Aorta (tissue), 5 donors: ENCODE measurements around the gene AGPAT4. TPM values are rescaled to one million over a fixed set of nuclear protein-coding genes. Genes with fewer than 3 reads are reported as not detected.

ENCODE experiments used
- ATAC-seq: fragments of 200-7000 bp; cut with Tn5 transposase; one replicate; pipeline ENCODE4 v1.9.1; 2022; ENCODE audit warnings: moderate library complexity; ENCODE audit not compliant: low FRiP score
- DNase-seq, 2 donors: peaks; one replicate each; pipeline ENCODE4 v3.0.0-alpha.2; 2020
- H3K27ac ChIP-seq, 2 donors: one replicate each; pipeline ENCODE4 v1.5.1; 2013; ENCODE audit warnings: low read length in 2 of 2, mild to moderate bottlenecking in 2 of 2, moderate library complexity in 2 of 2, control low read depth in 1 of 2, inconsistent platforms in 1 of 2, low read depth in 1 of 2
- H3K27me3 ChIP-seq, 2 donors: one replicate each; pipeline ENCODE4 v1.6.1; 2013; ENCODE audit warnings: control low read depth in 1 of 2, low read length in 1 of 2, mild to moderate bottlenecking in 1 of 2, moderate library complexity in 1 of 2; ENCODE audit not compliant: insufficient read depth in 2 of 2, control insufficient read depth in 1 of 2
- H3K36me3 ChIP-seq, 2 donors: one replicate each; pipeline ENCODE4 v1.6.1; 2013; ENCODE audit warnings: control low read depth in 1 of 2, low read length in 1 of 2, mild to moderate bottlenecking in 1 of 2; ENCODE audit not compliant: insufficient read depth in 2 of 2, control insufficient read depth in 1 of 2
- H3K4me1 ChIP-seq, 2 donors: one replicate each; pipeline ENCODE4 v1.6.1; 2013; ENCODE audit warnings: low read length in 2 of 2, control low read depth in 1 of 2, mild to moderate bottlenecking in 1 of 2, moderate library complexity in 1 of 2; ENCODE audit not compliant: insufficient read depth in 2 of 2, control insufficient read depth in 1 of 2
- H3K4me3 ChIP-seq, 2 donors: one replicate each; pipeline ENCODE4 v1.5.1; 2013; ENCODE audit warnings: low read length in 2 of 2, control low read depth in 1 of 2, mild to moderate bottlenecking in 1 of 2
- H3K9me3 ChIP-seq: one replicate; pipeline ENCODE4 v1.6.1; 2013; ENCODE audit warnings: mild to moderate bottlenecking, low read length; ENCODE audit not compliant: control insufficient read depth
- WGBS, 2 donors: extraction: QIAGEN DNeasy Blood & Tissue Kit; methylation state at CpG; one replicate each; pipeline ENCODE4 v1.1.7; 2013; 5-methylcytosine and 5-hydroxymethylcytosine counted together
- intact Hi-C, 2 donors: fragments of 100-400 bp; cut with DNase I; formaldehyde crosslinking; loops; one replicate each; pipeline versions ENCODE4 v1.14.2 to v1.15.0; 2022
- polyA plus RNA-seq, 2 donors: library from polyadenylated mRNA; stranded (reverse); fragments of 200-250 nt; gene quantifications; one replicate each; pipeline ENCODE4 v1.2.3, GENCODE V29; 2013
- total RNA-seq, 2 donors: library from RNA; stranded (reverse); fragmentation: NEBNext Ultra II Directional; extraction: Animal tissue kit (Norgen Biotek cat#: 25700); gene quantifications; one replicate each; pipeline ENCODE4 v1.2.1, GENCODE V29; 2021
- donor health status: healthy with polysubstance abuse.
- donor health status: Bipolar disorder and iron deficiency.
- donor health status: DM: no; HTN: no; CAD: no.
- donor health status: DM: no; HTN: no; CAD: no.
- donor health status: DM: yes; HTN: yes; CAD: no.

AGPAT4 gene
- total and polyA plus RNA-seq, 4 donors: 1.0 to 17.9 (median 11.0) TPM

GRCh38 chr6:161274488-161274858 lies 612 bp upstream of the AGPAT4 start:
- peak overlapping the region; percentile 82 to 96 for H3K4me3 ChIP-seq
- intact Hi-C loops: loop anchor here in 1 of 2 donors (10.0 kb wide), 1 partner anchor 340 kb away; no protein-coding TSS in a partner anchor
- no peaks in the 10 kb centered on the region for H3K27me3 ChIP-seq
- no peak for DNase-seq
- H3K36me3 ChIP-seq: no peaks in the 10 kb centered on the region
- peak overlapping the region in 1 of 2 donors; percentile 51 for H3K27ac ChIP-seq
- H3K4me1 ChIP-seq: no peaks in the 10 kb centered on the region
- peak; percentile 5 for ATAC-seq
- H3K9me3 ChIP-seq: no peaks in the 10 kb centered on the region
- 4% methylated on average over 8 of the region's 8 CpGs for WGBS, 2 donors

- DNase-seq (peak; percentile 54 to 79), ATAC-seq (peak; percentile 27)
- 0% methylated on average over 10 to 11 of the region's 11 CpGs for WGBS, 2 donors
- Histone ChIP-seq H3K36me3 (no peaks in the 10 kb centered on the region), H3K9me3 (no peaks in the 10 kb centered on the region), H3K4me1 (no peaks in the 10 kb centered on the region), H3K27me3 (no peaks in the 10 kb centered on the region), H3K4me3 (peak overlapping the region; percentile 82 to 99), H3K27ac (no peak overlapping the region)
- intact Hi-C loops: loop anchor here in 1 of 2 donors (10.0 kb wide), 1 partner anchor 339 kb away; no protein-coding TSS in a partner anchor
Observed at GRCh38 chr6:161273274-161273751, 548 bp downstream of the AGPAT4 start.

GRCh38 chr6:161272635-161273273 lies 1.1 kb downstream of the AGPAT4 start:
- 58 to 61% methylated on average over 11 of the region's 11 CpGs for WGBS, 2 donors
- peak overlapping the region; percentile 82 to 99 for H3K4me3 ChIP-seq
- no peaks in the 10 kb centered on the region for H3K9me3 ChIP-seq
- H3K4me1 ChIP-seq: no peaks in the 10 kb centered on the region
- intact Hi-C loops: loop anchor here in 1 of 2 donors (10.0 kb wide), 1 partner anchor 338 kb away; no protein-coding TSS in a partner anchor
- ATAC-seq (no peak), DNase-seq (no peak)
- no peaks in the 10 kb centered on the region for H3K36me3 ChIP-seq
- H3K27ac ChIP-seq: no peak overlapping the region
- H3K27me3 ChIP-seq: no peaks in the 10 kb centered on the region

GRCh38 chr6:161271343-161272030 lies 2.4 kb downstream of the AGPAT4 start:
- ATAC-seq: no peak
- no peak overlapping the region for H3K27ac ChIP-seq
- no peaks in the 10 kb centered on the region for H3K4me1 ChIP-seq
- 86 to 87% methylated on average over 8 of the region's 8 CpGs for WGBS, 2 donors
- H3K4me3 ChIP-seq: no peak overlapping the region
- intact Hi-C loops: loop anchor here in 1 of 2 donors (10.0 kb wide), 1 partner anchor 337 kb away; no protein-coding TSS in a partner anchor
- H3K9me3 ChIP-seq: no peaks in the 10 kb centered on the region
- H3K36me3 ChIP-seq: no peaks in the 10 kb centered on the region
- no peaks in the 10 kb centered on the region for H3K27me3 ChIP-seq
- DNase-seq: no peak

GRCh38 chr6:161270116-161270515 lies 3.7 kb downstream of the AGPAT4 start:
- no peaks in the 10 kb centered on the region for H3K4me1 ChIP-seq
- DNase-seq (no peak), ATAC-seq (no peak)
- H3K27me3 ChIP-seq: no peaks in the 10 kb centered on the region
- H3K4me3 ChIP-seq: no peak overlapping the region
- no peaks in the 10 kb centered on the region for H3K9me3 ChIP-seq
- H3K36me3 ChIP-seq: no peaks in the 10 kb centered on the region
- H3K27ac ChIP-seq: no peak overlapping the region
- WGBS, 2 donors: 92 to 96% methylated on average over 5 of the region's 5 CpGs
- intact Hi-C loops: loop anchor here in 1 of 2 donors (10.0 kb wide), 1 partner anchor 335 kb away; no protein-coding TSS in a partner anchor

- intact Hi-C loops: no loop called here
- DNase-seq (no peak), ATAC-seq (no peak)
- Histone ChIP-seq H3K27me3 (no peaks in the 10 kb centered on the region), H3K36me3 (no peaks in the 10 kb centered on the region), H3K4me1 (no peaks in the 10 kb centered on the region), H3K27ac (no peak overlapping the region), H3K4me3 (no peak overlapping the region), H3K9me3 (no peaks in the 10 kb centered on the region)
- WGBS, 2 donors: 97% methylated on average over 6 of the region's 6 CpGs
Observed at GRCh38 chr6:161269310-161269709, 4.6 kb downstream of the AGPAT4 start.

- no peak for ATAC-seq
- no peaks in the 10 kb centered on the region for H3K36me3 ChIP-seq
- no peaks in the 10 kb centered on the region for H3K4me1 ChIP-seq
- H3K27me3 ChIP-seq: no peaks in the 10 kb centered on the region
- H3K9me3 ChIP-seq: no peaks in the 10 kb centered on the region
- no peak overlapping the region for H3K27ac ChIP-seq
- H3K4me3 ChIP-seq: no peak overlapping the region
- intact Hi-C loops: no loop called here
- DNase-seq: no peak
- WGBS, 2 donors: 51 to 58% methylated on average over 7 of the region's 7 CpGs
Observed at GRCh38 chr6:161268531-161269210, 5.2 kb downstream of the AGPAT4 start.

GRCh38 chr6:161266513-161267230 lies 7.2 kb downstream of the AGPAT4 start:
- Histone ChIP-seq H3K27me3 (no peaks in the 10 kb centered on the region), H3K36me3 (no peaks in the 10 kb centered on the region), H3K27ac (no peak overlapping the region), H3K4me3 (no peak overlapping the region), H3K4me1 (no peaks in the 10 kb centered on the region), H3K9me3 (no peaks in the 10 kb centered on the region)
- intact Hi-C loops: no loop called here
- DNase-seq (no peak), ATAC-seq (no peak)
- 92% methylated on average over 9 of the region's 9 CpGs for WGBS, 2 donors
